Fibroblast of peridontal ligament (primary cell): ENCODE results near the gene CLDN34.

ENCODE experiments used
- DNase-seq: peaks from one replicate; pipeline ENCODE4 v3.0.0-alpha.2; 2010; ENCODE audit errors: extremely low read depth

The CLDN34 gene

DNA sequence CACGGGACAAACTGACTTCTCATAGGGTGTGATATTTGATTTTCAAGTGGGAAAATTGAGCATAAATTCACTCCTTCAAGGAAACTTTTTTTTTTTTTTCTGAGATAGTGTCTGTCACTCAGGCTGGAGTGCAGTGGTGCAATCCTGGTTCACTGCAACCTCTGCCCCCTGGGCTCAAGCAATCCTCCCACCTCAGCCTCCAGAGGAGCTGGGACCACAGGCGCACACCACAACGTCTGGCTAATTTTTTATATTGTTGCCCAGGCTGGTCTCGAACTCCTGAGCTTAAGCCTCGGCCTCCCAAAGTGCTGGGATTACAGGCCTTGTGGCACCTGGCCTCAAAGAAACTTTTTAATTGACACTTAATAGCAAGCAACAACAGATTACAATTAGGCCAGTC, 13.8 kb downstream of the CLDN34 start:
- DNase-seq, result no peak

DNA sequence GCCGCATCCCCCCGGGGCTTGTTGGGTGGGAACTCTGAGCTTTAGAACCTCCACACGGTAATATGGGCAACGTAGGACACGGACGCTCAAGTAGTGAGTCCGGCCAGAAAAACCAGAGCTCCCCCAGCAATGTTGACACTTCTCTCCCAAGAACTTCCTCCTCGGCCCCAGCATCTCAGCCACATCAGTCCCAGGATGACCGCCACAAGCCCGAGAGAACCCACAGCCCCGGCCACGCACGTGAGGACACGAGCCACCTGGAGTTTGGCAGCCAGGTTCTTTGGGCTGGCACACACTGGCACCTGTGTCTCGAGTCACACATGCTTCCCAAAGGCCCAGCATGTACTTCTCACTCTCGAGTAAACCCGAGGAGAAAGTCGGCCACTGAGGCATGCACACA, 16.3 kb downstream of the CLDN34 start:
- DNase-seq, result no peak

DNA sequence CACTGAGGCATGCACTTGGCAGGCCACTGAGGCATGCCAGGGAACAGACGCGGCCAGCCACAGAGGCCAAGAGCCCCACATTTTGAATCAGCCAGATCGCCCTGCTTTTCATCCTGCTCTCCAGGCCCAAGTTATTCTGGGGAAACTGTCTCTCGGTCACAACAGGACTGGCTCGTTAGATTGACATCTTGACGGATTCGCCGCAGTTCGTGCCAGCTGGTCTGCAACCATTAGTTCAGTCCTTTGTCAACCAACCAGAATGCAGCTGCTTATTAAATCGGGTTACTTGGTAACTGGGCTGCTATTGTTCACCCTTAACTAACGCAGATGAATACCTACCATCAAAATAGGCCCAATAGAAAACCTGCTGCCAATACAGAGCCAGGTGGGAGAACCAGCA, 16.7 kb downstream of the CLDN34 start:
- no peak for DNase-seq

DNA sequence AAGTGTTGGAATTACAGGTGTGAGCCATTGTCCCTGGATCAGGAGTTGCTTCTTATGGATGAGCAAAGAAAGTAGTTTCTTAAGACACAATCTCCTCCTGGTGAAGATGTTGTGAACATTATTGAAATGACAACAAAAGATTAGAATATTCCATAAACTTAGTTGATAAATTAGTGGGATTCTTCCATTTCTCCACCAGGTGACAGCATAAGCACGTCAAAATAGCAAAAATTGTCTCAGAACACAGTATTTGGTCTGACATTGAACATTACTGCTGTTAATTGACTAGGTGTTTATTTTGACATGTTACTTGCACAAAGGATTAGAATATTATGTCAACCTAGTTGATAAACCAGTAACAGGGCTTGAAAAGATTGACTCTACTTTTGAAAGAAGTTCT, 21.6 kb downstream of the CLDN34 start:
- peak; percentile 52 for DNase-seq

DNA sequence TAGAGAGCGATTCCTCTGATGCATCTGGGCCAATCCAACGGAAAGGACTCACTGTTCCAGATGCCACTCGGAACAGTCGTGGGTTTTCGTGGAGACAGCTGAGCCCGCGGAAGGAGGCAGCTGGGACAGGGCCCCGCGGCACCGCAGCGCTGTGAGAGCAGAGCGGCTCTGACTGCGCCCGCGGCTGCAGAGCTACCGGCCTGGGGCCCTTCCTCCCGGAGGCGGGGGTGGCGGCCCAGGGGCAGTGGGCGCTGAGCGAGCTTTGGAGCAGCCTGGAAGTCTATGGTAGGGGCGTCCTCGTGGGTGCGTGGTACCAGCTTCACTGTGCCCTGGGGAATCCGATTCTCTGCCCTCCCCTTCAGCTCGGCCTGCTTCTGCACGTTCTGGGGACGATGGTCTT, 24.9 kb downstream of the CLDN34 start:
- DNase-seq, result no peak

DNA sequence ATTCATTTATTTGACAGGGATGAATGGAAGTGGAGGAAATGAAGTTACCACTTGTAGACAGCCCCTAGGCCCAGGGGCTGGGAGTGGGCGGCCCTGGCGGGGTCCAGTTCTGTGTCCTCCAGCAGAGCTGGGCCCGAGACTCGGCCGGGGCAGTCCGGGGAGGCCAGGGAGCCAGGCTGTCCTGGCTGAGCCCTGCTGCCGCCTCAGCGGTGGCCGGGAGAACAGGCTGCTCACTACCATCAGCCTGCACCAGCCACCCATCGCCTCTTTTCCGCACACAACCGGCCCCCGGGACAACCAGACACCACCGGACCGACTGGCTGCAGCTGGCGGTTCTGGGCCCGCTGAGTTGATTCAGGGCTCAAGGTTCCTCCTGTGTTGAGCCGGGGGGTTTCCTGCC, 25.6 kb downstream of the CLDN34 start:
- DNase-seq, result no peak

DNA sequence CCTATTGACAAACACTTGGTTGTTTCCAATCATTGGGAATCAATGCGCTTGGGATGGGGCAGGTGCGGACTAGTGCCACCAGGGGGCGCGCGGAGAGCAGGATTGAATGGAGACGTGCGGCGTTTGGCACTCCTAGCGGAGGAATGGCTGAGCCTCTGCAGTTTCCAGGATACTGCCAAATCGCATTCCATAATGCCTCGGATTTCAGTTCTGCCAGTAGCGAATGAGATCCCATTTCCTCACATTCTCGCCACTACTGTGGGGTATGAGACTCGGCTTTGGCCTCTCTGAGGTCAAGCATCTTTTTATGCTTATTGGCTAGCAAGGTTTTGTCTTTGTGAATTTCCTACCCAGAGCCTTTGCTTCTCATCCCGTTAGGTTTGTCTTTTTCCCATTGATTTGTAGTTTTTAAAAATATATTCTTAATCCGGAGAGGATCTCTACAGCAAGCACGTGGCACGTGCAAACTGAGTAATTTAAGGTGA, 28.7 kb downstream of the CLDN34 start:
- peak; percentile 90 for DNase-seq

DNA sequence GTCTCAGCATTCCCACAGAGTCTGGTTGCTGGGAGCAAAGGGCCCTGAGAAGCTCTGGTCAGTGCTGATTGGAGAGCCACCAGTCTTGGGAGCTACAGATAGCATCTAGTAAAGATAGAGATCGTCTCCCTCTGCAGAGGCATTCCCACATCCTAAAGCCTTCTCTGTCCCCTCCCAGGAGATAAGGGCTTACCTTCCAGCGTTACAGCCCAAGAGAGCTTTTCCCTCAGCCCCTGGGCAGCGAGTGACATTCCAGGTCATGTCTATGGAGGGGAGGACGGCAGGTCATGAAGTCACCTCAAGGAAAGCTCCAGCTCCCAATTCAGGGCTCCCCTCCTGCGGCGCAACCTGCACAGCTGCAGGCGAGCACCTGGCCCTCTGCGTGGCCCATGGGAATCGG, 29.9 kb downstream of the CLDN34 start:
- DNase-seq, result no peak

DNA sequence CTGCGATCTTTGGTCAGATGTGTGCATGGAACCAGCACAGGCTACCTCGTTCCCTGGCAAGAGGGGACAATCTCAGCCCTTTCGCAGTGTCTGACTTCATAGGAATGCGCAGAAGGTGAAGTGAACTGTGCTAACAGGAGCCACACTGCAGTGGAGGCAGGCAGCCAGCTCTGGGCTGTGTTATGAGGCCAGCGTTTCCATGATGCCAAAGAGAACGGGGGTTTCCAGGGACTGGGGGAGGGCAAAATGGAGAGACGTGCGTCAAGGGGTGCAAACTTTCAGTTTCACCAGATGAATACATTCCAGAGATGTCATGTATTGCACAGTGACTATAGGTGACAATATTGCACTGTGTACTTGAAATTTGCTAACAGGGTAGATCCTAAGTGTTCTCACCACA, 30.4 kb downstream of the CLDN34 start:
- DNase-seq, result no peak

DNA sequence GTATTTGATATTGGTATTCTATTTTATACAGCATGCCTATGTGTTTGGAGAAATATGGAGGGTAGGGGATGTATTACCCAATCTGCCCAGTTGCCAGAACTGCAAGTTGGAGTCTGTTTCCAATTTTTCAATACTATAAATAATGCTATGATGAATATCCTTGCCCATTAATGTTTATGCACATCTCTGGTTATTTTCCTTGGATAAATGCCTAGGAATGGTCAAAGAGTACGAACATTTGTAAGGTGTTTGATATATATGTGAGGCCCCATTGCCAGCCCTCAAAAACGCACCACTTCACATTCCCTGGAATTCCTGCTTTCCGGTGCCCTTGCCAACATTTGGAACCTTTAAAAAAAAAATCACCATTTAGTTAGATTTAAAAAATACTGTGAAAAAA, 34.3 kb downstream of the CLDN34 start:
- peak; percentile 66 for DNase-seq

DNA sequence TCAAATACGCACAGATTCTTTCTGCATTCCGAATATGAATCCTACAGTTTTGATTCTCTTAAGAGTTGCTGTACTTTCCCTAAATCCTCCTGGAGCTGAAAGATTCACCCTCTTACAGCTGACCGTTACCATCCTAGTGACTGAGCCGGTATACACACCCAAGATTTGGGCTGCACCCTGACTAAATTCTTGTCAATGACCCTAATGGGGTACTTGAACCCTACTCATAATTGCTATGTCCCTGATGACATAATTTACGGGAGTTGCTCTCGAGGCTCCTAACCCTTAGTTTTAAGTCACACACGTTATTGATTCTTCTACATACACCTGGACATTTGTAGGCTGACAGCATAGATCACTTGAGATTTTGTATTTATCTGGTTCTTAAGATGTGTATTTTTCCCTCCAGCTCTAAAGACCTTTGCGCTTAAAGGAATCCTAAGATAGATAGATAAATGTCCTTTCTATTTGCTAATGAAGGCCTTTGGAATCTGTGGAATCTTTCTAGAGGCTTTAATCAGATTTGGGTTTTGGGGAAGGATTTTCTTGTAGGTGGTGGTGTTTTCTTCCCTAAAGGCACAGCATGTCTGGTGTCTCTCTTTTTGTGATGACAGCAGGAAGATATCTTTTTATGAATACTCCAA, 37.8 kb downstream of the CLDN34 start:
- DNase-seq, result no peak

DNA sequence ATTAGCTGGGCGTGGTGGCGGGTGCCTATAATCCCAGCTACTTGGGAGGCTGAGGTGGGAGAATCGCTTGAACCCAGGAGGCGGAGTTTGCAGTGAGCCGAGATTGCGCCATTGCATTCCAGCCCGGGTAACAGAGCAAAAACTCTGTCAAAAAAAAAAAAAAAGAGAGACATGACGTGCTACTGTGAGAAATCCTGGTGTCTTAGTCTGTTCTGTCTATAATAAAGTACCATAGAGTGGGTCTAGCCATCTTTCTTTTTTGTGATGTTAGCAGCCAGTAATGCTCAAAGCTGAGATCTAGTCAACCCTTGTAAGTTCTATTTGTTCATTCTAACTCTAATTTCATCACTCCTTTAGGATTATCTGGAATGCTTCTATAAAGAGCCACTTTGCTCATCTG, 38.9 kb downstream of the CLDN34 start:
- no peak for DNase-seq

DNA sequence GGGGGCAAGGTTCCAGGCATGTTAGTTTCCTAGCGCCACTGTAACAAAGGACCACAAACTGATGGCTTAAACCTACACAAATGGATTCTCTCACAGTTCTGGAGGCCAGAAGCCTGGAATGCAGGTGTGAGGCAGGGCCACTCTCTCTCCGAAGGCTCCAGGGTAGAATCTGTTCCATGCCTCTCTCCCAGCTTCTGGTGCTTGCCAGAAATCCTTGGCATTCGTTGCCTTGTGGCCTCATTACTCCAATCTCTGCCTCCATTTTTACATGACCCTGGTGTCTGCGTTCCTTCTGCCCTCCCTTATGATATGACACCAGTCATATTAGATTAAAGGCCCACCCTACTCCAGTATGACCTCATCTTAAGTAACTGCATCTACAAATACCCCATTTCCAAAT, 39.6 kb downstream of the CLDN34 start:
- DNase-seq, result no peak

DNA sequence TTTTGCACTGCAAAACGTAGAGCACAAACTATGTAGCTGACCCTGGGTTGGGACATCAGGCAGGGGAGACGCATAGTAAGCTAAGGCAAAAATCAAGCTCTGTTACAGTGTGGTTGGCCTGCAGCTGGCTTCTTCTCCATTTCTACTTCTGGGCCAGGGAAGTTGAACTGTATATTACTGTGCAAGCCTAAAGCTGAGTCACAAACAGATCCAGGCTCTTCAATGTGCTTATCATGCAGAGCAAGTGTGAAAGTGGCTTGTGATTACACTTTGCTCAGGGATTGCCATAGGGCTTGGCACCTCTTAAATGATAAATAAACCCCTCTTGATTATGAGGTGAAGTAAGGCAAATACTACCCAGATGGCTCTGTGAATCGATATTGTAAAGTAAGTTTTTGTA, 40.5 kb downstream of the CLDN34 start:
- DNase-seq, result peak; percentile 62

DNA sequence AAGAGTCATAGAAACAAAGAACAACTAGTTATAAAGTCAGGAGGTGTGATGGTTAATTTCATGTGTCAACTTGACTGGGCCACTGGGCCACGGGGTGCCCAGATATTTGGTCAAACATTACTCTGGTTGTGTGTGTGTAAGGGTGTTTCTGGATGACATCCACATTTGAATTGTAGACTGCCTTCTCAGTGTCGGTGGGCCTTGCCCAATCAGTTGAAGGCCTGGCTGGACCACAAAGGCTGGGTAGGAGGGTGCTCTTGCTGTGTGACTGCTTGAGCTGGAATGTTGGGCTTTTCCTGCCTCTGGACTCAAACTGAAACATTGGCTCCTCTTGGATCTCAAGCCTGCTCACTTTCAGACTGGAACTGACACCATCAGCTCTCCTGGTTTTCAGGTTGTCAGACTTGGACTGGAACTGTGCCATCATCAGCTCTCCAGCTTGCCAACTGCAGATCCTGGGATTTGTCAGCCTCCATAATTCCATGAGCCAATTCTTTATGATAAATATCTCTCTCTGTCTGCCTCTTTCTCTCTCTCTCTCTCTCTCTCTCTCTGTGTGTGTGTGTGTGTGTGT, 41.4 kb downstream of the CLDN34 start:
- DNase-seq, result peak; percentile 20

DNA sequence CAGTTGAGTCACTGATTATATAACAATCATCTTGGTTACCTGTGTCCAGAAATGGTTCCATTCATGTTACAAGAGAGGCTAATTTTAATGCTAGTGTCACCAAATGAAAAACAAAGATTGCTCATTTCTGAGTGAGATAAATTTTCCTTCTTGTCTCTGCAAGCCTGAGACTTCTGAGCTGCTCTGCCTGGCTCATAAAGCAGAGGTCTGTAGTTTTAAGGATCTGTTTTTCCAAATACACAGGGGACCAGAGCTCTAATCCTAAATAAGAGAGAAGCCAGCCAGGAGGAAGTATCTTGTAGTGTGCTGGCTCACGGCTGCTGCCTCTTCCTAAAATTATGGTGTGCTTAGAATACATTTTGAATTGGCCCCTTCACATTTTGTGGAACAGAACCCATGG, 42.6 kb downstream of the CLDN34 start:
- no peak for DNase-seq

DNA sequence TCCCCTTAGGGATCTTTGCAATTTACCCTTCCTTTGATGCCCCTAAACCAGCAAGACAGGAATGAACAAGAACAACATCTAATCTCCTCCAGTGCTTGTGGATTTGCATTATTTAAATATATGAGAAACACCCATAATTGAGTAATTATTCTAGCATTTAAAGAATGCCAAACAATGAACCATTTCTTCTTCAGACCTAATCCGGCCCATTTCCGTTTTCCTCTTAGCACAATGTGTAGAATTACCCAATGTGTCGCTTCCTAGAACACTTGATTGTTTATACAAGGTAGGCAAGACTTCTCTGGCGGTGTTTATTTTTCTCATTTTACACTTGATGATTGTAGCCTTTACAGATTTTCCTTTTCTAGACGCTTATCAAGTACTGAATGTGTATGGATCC, 43.5 kb downstream of the CLDN34 start:
- DNase-seq, result peak; percentile 45

DNA sequence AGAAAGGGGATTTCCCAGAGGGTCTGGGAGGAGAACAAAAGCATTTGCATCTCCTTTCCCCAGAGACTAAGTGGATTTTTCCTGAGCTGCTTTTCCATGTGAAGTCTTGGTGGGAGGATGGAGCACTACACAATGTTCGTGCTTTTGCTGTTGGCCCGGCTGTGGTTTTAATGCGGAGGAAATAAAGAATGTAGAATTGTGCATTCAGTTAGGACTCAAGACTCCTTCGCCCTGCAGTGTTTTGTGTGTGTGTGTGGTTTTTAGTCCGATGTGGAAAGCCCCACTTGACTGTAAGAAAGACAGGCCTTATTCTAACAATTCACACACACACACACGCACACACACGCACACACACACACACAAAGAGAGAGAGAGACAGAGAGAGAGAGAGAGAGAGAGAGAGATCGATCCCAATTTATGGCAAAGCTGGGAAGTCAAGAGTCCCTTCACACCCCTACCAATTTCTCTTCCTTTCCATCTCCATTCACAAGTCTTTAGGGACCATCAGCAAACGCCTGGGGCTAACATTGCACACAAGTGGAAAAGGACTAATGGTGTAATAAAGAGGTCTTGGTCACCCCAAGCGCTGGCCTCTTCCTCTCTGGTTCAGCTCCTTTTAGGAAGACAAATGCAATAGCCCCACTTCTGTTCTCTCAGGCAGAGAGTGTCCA, 44.2 kb downstream of the CLDN34 start:
- peak; percentile 53 for DNase-seq

DNA sequence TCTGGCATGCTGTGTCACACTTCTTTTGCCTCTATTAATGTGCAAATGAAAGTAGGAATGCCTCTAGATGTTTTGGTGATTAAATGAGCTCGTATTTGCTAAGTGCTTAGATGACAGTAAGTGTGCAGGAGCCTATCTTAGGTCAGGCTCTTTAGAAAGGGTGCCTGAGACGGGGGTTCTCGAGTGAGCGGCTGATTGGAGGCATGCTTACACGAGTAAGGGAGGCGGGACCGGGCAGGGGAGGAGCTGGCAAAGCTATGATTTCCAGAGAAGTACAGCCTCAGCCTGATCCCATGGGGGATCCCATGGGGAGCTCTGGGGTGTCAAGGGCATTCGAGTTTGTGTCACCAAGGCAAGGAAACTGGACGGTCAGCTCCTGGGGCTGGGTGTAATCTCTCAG, 44.8 kb downstream of the CLDN34 start:
- DNase-seq, result no peak

DNA sequence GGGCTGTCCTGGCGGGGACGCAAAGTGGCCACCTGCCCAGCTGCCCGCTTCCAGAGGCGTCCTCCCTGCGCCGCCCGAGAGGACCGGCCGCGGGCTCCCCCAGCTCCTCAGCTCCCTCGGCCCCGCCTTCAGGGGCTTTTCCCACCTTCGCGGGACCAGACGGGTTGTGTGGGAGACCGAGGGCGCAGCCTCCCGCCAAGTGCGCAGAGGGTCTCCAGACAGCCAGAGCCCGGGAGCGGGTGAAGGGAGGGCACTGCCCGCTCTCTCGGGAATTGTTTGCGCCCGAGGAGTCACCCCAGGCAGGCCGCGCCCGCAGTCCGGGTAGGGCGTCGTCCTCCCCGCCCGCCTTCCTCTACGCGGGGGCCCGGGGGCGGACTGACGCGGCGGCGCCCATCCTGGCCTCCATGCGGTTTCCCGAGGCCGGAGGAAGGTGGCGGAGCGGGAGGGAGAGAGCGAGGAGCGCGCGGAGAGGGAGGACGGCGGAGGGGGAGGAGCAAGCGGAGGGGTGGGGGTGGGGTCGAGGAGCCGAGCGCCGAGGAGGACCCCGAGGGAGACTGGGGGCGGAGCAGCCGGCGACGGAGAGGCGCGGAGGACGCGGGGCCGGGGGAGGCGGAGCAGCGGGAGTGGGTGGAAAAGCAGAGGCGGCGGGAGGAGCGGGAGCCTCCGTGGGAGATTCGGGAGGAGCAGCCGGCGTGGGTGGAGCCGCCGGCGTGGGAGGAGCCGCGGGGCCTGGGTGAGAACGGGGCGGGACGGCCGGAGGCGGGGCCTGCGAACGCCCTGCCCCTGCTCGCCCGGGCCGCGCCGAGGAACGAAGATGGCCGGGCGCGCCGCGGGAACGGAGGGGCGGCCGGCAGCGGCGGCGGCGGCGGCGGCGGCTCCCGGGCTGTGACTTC, 47.5 kb downstream of the CLDN34 start:
- DNase-seq, result peak; percentile 80

DNA sequence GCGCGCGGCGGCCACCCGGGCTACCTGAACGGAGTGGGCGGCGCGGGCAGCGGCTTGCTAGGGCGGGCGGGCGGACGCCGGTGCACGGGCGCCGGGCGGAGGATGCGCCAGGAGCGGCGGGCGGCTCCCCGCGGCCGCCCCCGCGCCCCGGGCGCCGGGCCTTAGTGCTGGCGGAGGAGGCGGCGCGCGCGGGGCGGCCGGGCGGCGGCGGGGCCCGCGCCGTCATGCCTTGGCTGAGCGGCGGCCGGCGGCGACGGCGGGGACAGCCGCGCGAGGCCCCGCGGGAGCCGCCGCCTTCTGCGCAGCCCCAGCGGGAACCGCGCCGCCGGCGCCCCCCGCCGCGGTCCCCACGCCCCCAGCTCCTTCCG, 48.2 kb downstream of the CLDN34 start:
- DNase-seq, result no peak

DNA sequence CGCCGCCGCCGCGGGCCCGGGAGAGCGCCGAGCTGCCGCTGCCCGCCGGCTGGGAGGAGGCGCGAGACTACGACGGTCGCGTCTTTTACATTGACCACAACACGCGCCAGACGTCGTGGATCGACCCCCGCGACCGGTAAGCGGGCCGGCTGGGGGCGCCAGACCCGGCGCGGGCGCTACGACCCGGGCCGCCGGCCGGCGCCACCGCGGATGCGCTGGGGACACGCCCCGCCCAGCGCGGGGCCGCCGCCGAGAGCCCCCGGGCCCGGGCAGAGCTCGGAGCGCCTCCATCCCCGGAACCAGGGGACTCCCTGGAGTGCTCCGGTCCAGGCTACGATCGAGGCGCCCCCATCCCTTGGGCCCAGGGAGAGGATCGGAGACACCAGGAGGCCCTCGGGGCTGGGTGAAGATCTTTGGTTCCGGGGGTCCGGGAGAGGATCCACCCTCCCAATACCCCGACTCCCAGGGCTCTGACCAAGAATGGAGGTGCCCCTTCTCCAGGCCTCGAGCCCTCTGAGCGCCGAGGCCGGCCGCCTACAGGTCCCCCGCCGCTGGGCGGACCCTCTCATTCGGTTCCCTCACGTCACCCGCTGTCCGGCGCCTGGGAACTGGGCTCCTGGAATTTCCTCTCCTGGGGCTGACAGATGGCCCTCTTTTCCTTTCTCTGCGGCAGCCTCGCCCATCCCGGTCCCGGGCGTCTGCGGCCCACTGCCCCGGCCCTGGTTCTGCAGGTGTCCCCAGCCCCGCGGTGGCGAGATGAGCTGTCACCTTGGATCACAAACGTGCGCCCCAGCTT, 48.8 kb downstream of the CLDN34 start:
- no peak for DNase-seq
